Endothelial cell of umbilical vein (primary cell): ENCODE results near the gene GABPA. TPM values are rescaled to one million over a fixed set of nuclear protein-coding genes. Genes with fewer than 3 reads are reported as not detected.

Experiments used
- BruUV-seq: library from RNA; stranded (reverse); fragments of 400-500 nt; replicated peaks from 2 replicates; lab custom pipeline; 2021; lab: Mats Ljungman, UMichigan
- CTCF ChIA-PET: fragments of 300-600, 350-600 bp; sonication (Branson Sonifier 250); formaldehyde crosslinking; loops from one replicate; lab custom pipeline; 2021; ENCODE audit warnings: antibody characterized with exemption, inconsistent platforms; lab: Charles Lee
- POLR2A ChIA-PET: fragments of 300-600, 350-600 bp; sonication (Branson Sonifier 250); formaldehyde crosslinking; loops from one replicate; lab custom pipeline; 2021; ENCODE audit warnings: antibody characterized with exemption, inconsistent platforms; lab: Charles Lee
- DNase-seq: peaks from one replicate; pipeline ENCODE4 v3.0.0-alpha.2; 2011; ENCODE audit warnings: low read depth, low spot score
- FAIRE-seq: peaks from 2 replicates; lab custom pipeline; 2011; peaks lifted over from hg19 to GRCh38; lab: Jason Lieb, UNC
- H2AFZ ChIP-seq: 2 replicates; pipeline ENCODE4 v1.6.0; 2012; ENCODE audit warnings: low read depth, low read length, control low read depth, inconsistent platforms
- H3K27ac ChIP-seq: 2 replicates; pipeline ENCODE4 v1.5.1; 2011; ENCODE audit warnings: low read depth, mild to moderate bottlenecking, control low read depth, low read length, moderate library complexity; ENCODE audit not compliant: insufficient read depth
- H3K27me3 ChIP-seq, 2 experiments: 2 replicates each; pipeline versions ENCODE4 v1.6.0 to v1.6.1; 2011; ENCODE audit warnings: low read length in 2 of 2, mixed read lengths in 1 of 2; ENCODE audit not compliant: control insufficient read depth in 2 of 2, insufficient read depth in 2 of 2
- H3K36me3 ChIP-seq, 2 experiments: 2 replicates in 1 of 2; 3 replicates in 1 of 2; pipeline ENCODE4 v1.5.1; 2011; ENCODE audit warnings: low read length in 2 of 2, mild to moderate bottlenecking in 1 of 2, moderate library complexity in 1 of 2; ENCODE audit not compliant: control insufficient read depth in 2 of 2, insufficient read depth in 2 of 2; ENCODE audit errors: extremely low read depth in 1 of 2
- H3K4me1 ChIP-seq: 3 replicates; pipeline ENCODE4 v1.5.1; 2011; ENCODE audit warnings: mild to moderate bottlenecking, low read length; ENCODE audit not compliant: control insufficient read depth, insufficient read depth; ENCODE audit errors: extremely low read depth
- H3K4me2 ChIP-seq: 2 replicates; pipeline ENCODE4 v1.6.1; 2011; ENCODE audit warnings: low read length, control low read depth, mixed read lengths; ENCODE audit not compliant: insufficient read depth
- H3K4me3 ChIP-seq, 3 experiments: fragments of 200-600 bp in 1 of 3; sonication (generic), shearing (Covaris generic) in 1 of 3; replicated peaks in 1 of 3; 2 replicates each; pipeline ENCODE4 v1.5.1; 2011 to 2016; ENCODE audit warnings: control low read depth in 3 of 3, low read length in 3 of 3, mild to moderate bottlenecking in 2 of 3, inconsistent platforms in 1 of 3, low read depth in 1 of 3, moderate library complexity in 1 of 3; ENCODE audit not compliant: insufficient read depth in 1 of 3
- H3K79me2 ChIP-seq: 2 replicates; pipeline ENCODE4 v1.6.0; 2012; ENCODE audit warnings: low read length, inconsistent platforms; ENCODE audit not compliant: control insufficient read depth, insufficient read depth
- H3K9ac ChIP-seq: replicated peaks from 2 replicates; pipeline ENCODE3; 2011; ENCODE audit warnings: low read length, control low read depth; ENCODE audit not compliant: insufficient read depth; ENCODE audit errors: extremely low read depth
- H3K9me1 ChIP-seq: replicated peaks from 3 replicates; pipeline ENCODE4 v1.6.0; 2011; ENCODE audit warnings: mild to moderate bottlenecking, low read length; ENCODE audit not compliant: control insufficient read depth, insufficient read depth; ENCODE audit errors: extremely low read depth
- H3K9me3 ChIP-seq: replicated peaks from 2 replicates; pipeline ENCODE4 v1.5.1; 2012; ENCODE audit warnings: low read length, inconsistent platforms; ENCODE audit not compliant: control insufficient read depth, insufficient read depth
- H4K20me1 ChIP-seq: replicated peaks from 2 replicates; pipeline ENCODE3; 2011; ENCODE audit warnings: mild to moderate bottlenecking, low read length; ENCODE audit not compliant: control insufficient read depth, insufficient read depth; ENCODE audit errors: extremely low read depth
- EZH2 ChIP-seq: IDR thresholded peaks from 2 replicates; pipeline ENCODE4 v1.6.1; 2012; ENCODE audit warnings: borderline replicate concordance, low read depth, mild to moderate bottlenecking, moderate library complexity, low read length, inconsistent platforms; ENCODE audit not compliant: severe bottlenecking
- FOS ChIP-seq: IDR thresholded peaks from 2 replicates; pipeline ENCODE4 v1.6.1; 2011; ENCODE audit warnings: mild to moderate bottlenecking, low read length, moderate library complexity, borderline replicate concordance; ENCODE audit not compliant: insufficient read depth
- GATA2 ChIP-seq: IDR thresholded peaks from 2 replicates; pipeline ENCODE4 v1.7.0; 2011; ENCODE audit warnings: low read depth, mild to moderate bottlenecking, moderate library complexity, mixed read lengths, low read length; ENCODE audit not compliant: insufficient read length, insufficient read depth
- dilution Hi-C: fragments of 300-500 bp; cut with MboI; formaldehyde crosslinking; loops from one replicate; pipeline ENCODE4 v1.15.0; 2019; ENCODE audit warnings: low sequenced_read_pairs; ENCODE audit not compliant: extremely low pct_ligation_motif_present
- intact Hi-C: fragments of 100-400 bp; cut with micrococcal nuclease; formaldehyde crosslinking; loops from one replicate; pipeline ENCODE4 v1.10.0; 2022
- polyA plus RNA-seq, 4 experiments: library from polyadenylated mRNA; depleted of rRNA in 3 of 4; stranded (reverse) in 3 of 4; unstranded in 1 of 4; fragments of >200 nt; gene quantifications; 2 replicates each; pipeline versions ENCODE4 v1.2.1 to v1.2.3, GENCODE V29; 2011 to 2012; ENCODE audit warnings: missing spikeins in 1 of 4
- total RNA-seq: library from RNA; stranded (reverse); gene quantifications from 2 replicates; pipeline ENCODE4 v1.2.3, GENCODE V29; 2021
- TF ChIP-seq, protein P1 (sequence below), 2 donors: IDR thresholded peaks; 1 replicate in 1 of 2; 2 replicates in 1 of 2; pipeline ENCODE4 v1.5.1; 2011; ENCODE audit warnings: low read length in 2 of 2, mild to moderate bottlenecking in 2 of 2, moderate library complexity in 2 of 2, control low read depth in 1 of 2, inconsistent platforms in 1 of 2, low read depth in 1 of 2; ENCODE audit not compliant: insufficient read depth in 1 of 2; ENCODE audit errors: extremely low read depth in 1 of 2
- TF ChIP-seq, protein P2 (sequence below): IDR thresholded peaks from 2 replicates; pipeline ENCODE4 v1.6.1; 2011; ENCODE audit not compliant: insufficient read depth, insufficient read length

The GABPA gene
- total and polyA plus RNA-seq, 2 donors (not counting 3 experiments of a cell fraction or from before 2014, with no cell fraction given) = 5.8 to 21.0 TPM

DNA sequence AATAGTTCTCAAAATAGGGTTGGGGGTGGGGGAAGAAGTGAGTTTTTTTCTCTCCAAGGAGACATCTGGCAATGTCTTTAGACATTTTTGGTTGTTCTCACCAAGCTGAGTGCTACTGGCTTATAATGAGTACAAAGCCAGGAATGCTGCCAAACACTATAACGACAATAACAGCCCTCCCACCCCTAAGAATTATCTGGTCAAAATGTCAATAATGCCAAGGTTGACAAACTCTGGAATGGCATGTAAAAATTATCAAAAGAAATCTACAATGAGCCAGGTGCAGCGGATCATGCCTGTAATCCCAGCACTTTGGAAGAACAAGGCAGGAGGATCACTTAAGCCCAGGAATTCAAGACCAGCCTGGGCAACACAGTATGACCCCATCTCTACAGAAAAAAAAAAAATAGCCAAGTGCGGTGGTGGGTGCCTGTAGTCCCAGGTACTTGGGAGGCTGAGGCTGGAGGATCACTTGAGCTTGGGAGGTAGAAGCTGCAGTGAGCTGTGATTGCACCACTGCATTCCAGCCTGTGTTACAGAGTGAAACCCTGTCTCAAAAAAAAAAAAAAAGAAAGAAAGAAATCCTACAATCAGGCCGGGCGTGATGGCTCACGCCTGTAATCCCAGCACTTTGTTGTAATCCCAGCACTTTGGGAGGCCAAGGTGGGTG is 2.5 kb upstream of the GABPA start:
- DNase-seq (no peak), FAIRE-seq (no peak)
- peaks cover 57% of the 10 kb centered on the region for H3K79me2 ChIP-seq
- no peak overlapping the region for H3K4me2 ChIP-seq
- H3K36me3 ChIP-seq = peaks cover 3 to 20% of the 10 kb centered on the region in 2 experiments
- no peak overlapping the region for H3K9ac ChIP-seq
- TF ChIP-seq, protein P1, sequence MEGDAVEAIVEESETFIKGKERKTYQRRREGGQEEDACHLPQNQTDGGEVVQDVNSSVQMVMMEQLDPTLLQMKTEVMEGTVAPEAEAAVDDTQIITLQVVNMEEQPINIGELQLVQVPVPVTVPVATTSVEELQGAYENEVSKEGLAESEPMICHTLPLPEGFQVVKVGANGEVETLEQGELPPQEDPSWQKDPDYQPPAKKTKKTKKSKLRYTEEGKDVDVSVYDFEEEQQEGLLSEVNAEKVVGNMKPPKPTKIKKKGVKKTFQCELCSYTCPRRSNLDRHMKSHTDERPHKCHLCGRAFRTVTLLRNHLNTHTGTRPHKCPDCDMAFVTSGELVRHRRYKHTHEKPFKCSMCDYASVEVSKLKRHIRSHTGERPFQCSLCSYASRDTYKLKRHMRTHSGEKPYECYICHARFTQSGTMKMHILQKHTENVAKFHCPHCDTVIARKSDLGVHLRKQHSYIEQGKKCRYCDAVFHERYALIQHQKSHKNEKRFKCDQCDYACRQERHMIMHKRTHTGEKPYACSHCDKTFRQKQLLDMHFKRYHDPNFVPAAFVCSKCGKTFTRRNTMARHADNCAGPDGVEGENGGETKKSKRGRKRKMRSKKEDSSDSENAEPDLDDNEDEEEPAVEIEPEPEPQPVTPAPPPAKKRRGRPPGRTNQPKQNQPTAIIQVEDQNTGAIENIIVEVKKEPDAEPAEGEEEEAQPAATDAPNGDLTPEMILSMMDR (IDR thresholded peaks at IDR 0.05; ENCODE audit: extremely low read depth in 1 of 2, insufficient read depth in 1 of 2, low read depth in 1 of 2, low read length in 2 of 2) = no peak
- ChIA-PET POLR2A (no interaction called here), CTCF (interaction anchor here (0.6 kb wide), 1 partner anchor 48 kb away, joined by 3 read pairs; no protein-coding TSS in a partner anchor)
- no peaks in the 10 kb centered on the region for H3K9me1 ChIP-seq
- no peak overlapping the region for H3K27ac ChIP-seq
- H4K20me1 ChIP-seq = no peaks in the 10 kb centered on the region
- no peaks in the 10 kb centered on the region for H3K27me3 ChIP-seq
- dilution Hi-C loops = no loop called here
- H2AFZ ChIP-seq = no peak overlapping the region
- H3K4me1 ChIP-seq = peaks cover 17% of the 10 kb centered on the region
- intact Hi-C loops = no loop called here
- H3K9me3 ChIP-seq = no peaks in the 10 kb centered on the region
- no peak overlapping the region for H3K4me3 ChIP-seq
- no TSS peak for BruUV-seq

DNA sequence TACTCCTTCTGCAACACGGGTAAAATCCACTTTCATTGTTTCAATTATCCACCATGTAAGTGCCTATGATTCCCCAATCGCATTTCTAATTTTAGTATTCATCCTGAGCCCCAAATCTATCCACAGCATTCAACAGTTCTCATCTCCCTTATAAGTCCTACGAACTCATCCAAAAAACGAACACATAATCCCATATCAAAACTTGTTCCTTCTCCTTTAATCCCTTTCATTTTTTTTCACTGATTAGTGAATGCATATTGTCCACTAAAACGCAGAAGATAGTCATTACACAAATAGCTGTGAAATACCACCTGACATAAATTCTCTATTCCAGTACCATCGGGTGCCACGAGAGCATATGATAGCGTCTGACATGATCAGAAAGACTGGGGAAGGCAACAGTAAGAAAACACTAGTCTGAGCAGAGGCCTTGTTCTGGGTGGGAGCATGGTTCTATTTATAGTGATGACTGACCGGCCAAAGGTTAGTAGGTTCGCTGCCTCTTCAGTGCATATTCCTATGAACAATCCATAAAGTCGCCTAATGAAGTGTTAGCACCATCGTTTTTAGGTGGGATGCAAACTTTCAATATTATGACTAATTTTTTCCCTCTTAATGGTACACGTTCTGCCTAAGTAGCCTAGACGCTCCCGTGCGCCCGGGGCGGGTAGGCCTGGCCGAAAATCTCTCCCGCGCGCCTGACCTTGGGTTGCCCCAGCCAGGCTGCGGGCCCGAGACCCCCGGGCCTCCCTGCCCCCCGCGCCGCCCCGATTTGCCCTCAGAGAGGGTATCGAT is 716 bp upstream of the GABPA start:
- Histone ChIP-seq H3K9ac (peak overlapping the region; percentile 95), H3K4me1 (peaks cover 17% of the 10 kb centered on the region), H3K27ac (peak overlapping the region; percentile 91), H3K9me1 (no peaks in the 10 kb centered on the region), H3K4me3 (peak overlapping the region; percentile 58 to 93 (median 79)), H2AFZ (peak overlapping the region; percentile 33), H3K9me3 (no peaks in the 10 kb centered on the region), H4K20me1 (no peaks in the 10 kb centered on the region), H3K27me3 (no peaks in the 10 kb centered on the region), H3K36me3 (peaks cover 0 to 6% of the 10 kb centered on the region in 2 experiments), H3K79me2 (peaks cover 61% of the 10 kb centered on the region), H3K4me2 (peak overlapping the region; percentile 92)
- dilution Hi-C loops = no loop called here
- TF ChIP-seq, protein P2, sequence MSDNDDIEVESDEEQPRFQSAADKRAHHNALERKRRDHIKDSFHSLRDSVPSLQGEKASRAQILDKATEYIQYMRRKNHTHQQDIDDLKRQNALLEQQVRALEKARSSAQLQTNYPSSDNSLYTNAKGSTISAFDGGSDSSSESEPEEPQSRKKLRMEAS = no peak
- TF ChIP-seq, protein P1 (IDR thresholded peaks at IDR 0.05; ENCODE audit: extremely low read depth in 1 of 2, insufficient read depth in 1 of 2, low read depth in 1 of 2, low read length in 2 of 2) = no peak
- TF ChIP-seq GATA2 (no peak), FOS (no peak), EZH2 (no peak)
- no TSS peak for BruUV-seq
- peak; percentile 49 for DNase-seq
- POLR2A ChIA-PET = interaction anchor here (0.7 kb wide), 1 partner anchor 32 kb away, joined by 3 read pairs; no protein-coding TSS in a partner anchor
- CTCF ChIA-PET = interaction anchor here (1.5 to 2.0 kb wide), 3 partner anchors 17 to 68 kb away, joined by 5 to 9 read pairs (median 6); no protein-coding TSS in a partner anchor
- no peak for FAIRE-seq
- intact Hi-C loops = loop anchor here (1.0 to 2.0 kb wide), 2 partner anchors 25 to 127 kb away; partner anchors contain the start of gene MRPL39
